ENCODE results near the gene WDR19. TPM values are rescaled to one million over a fixed set of nuclear protein-coding genes. Genes with fewer than 3 reads are reported as not detected.

WDR19 gene
- total RNA-seq, 1 experiment from 2014 or later: 23.3 TPM

GRCh38 chr4:39295784-39296183 lies 113.5 kb downstream of the WDR19 start:
- Histone ChIP-seq H3K9ac (ENCODE audit: extremely low read depth, insufficient read length, low read length) (no peak overlapping the region), H3K4ac (ENCODE audit: low read depth, low read length) (no peak overlapping the region), H3K27ac (ENCODE audit: insufficient read length, low read depth, low read length) (no peak overlapping the region), H4K5ac (ENCODE audit: insufficient read length, low read depth, low read length) (no peak overlapping the region), H3K79me2 (ENCODE audit: insufficient read depth, low read length) (no peaks in the 10 kb centered on the region), H3K4me2 (ENCODE audit: insufficient read depth, insufficient read length, low read length) (no peak overlapping the region), H2AK5ac (ENCODE audit: insufficient read length, low read length) (no peak overlapping the region), H3K56ac (ENCODE audit: insufficient read length, low read depth, low read length) (no peak overlapping the region), H2BK120ac (ENCODE audit: low read depth, low read length, poor library complexity, severe bottlenecking) (no peak overlapping the region), H4K20me1 (ENCODE audit: control insufficient read depth, insufficient read depth, insufficient read length) (no peaks in the 10 kb centered on the region), H2BK15ac (ENCODE audit: low read depth, low read length) (no peak overlapping the region), H4K8ac (replicated peaks; ENCODE audit: insufficient read length, low read depth, low read length) (no peak overlapping the region), H2BK20ac (ENCODE audit: low read depth, low read length, poor library complexity, severe bottlenecking) (no peak overlapping the region), H2BK5ac (ENCODE audit: insufficient read length, low read length) (no peak overlapping the region), H3K79me1 (ENCODE audit: insufficient read depth, low read depth, low read length, poor library complexity, severe bottlenecking) (no peaks in the 10 kb centered on the region), H3K9me3 (ENCODE audit: control insufficient read depth, low read depth, low read length) (no peaks in the 10 kb centered on the region), H3T11ph (ENCODE audit: low read length) (no peak overlapping the region), H3K4me1 (ENCODE audit: insufficient read depth, low read length) (no peaks in the 10 kb centered on the region), H3K14ac (ENCODE audit: insufficient read depth, low read length) (no peak overlapping the region), H3K18ac (ENCODE audit: insufficient read length, low read depth, low read length) (no peak overlapping the region), H3K23ac (ENCODE audit: insufficient read length, low read depth, low read length) (no peak overlapping the region), H3K23me2 (ENCODE audit: insufficient read length, low read depth, low read length, poor library complexity, severe bottlenecking) (no peaks in the 10 kb centered on the region), H2AFZ (ENCODE audit: low read length) (no peak overlapping the region), H3K27me3 (ENCODE audit: insufficient read depth, low read length) (no peaks in the 10 kb centered on the region), H2BK12ac (ENCODE audit: insufficient read length, low read depth, low read length) (no peak overlapping the region), H4K91ac (ENCODE audit: insufficient read length, low read depth, low read length) (no peak overlapping the region)
- Mint-ChIP-seq H3K36me3 (ENCODE audit: insufficient read depth in 1 of 3, low read depth in 3 of 3) (peaks cover 39 to 75% (median 71%) of the 10 kb centered on the region in 3 experiments), H3K27ac (no peak overlapping the region), H3K4me3 (no peak overlapping the region), H3K4me1 (no peaks in the 10 kb centered on the region), H3K9me3 (no peaks in the 10 kb centered on the region), H3K27me3 (ENCODE audit: low read depth) (no peaks in the 10 kb centered on the region)
- no peak for TF ChIP-seq CTCF (conservative IDR thresholded peaks at IDR 0.05)
- no peak for DNase-seq
- WGBS (ENCODE audit: extremely low coverage, insufficient read length, low lambda C conversion rate): no CpG with 5 or more reads among the region's 8 CpGs
